ENCODE data around the gene SSH2. TPM values are rescaled to one million over a fixed set of nuclear protein-coding genes. Genes with fewer than 3 reads are reported as not detected.

SSH2 gene
- total and polyA plus RNA-seq, 2 of the 13 experiments (the other 11 are each of a cell fraction or from before 2014, with no cell fraction given), result 6.0 to 6.4 TPM

- TF ChIP-seq RXRB (CRISPR knock-in tag; IDR thresholded peaks at IDR 0.05; ENCODE audit: borderline replicate concordance) (no peak), ZNF441 (CRISPR knock-in tag; IDR thresholded peaks at IDR 0.05; ENCODE audit: borderline replicate concordance) (peak; percentile 85; the same call in 1 of the 2 replicates), ZNF746 (CRISPR knock-in tag; IDR thresholded peaks at IDR 0.05) (peak; percentile 36; the same call in 1 of the 2 replicates), GMEB2 (CRISPR knock-in tag; IDR thresholded peaks at IDR 0.05; ENCODE audit: low read depth) (no peak), ATF5 (CRISPR knock-in tag; IDR thresholded peaks at IDR 0.05; ENCODE audit: low read depth) (no peak), KMT2B (CRISPR knock-in tag; IDR thresholded peaks at IDR 0.05) (no peak), ZNF142 (CRISPR knock-in tag; IDR thresholded peaks at IDR 0.05) (no peak), ZNF362 (CRISPR knock-in tag; IDR thresholded peaks at IDR 0.05; ENCODE audit: borderline replicate concordance) (no peak), SP2 (CRISPR knock-in tag; IDR thresholded peaks at IDR 0.05) (no peak), ZNF17 (CRISPR knock-in tag; IDR thresholded peaks at IDR 0.05) (no peak), ZBTB2 (CRISPR knock-in tag; IDR thresholded peaks at IDR 0.05; ENCODE audit: low read depth) (no peak), ZXDC (CRISPR knock-in tag; IDR thresholded peaks at IDR 0.05) (no peak), ZNF772 (CRISPR knock-in tag; IDR thresholded peaks at IDR 0.05) (no peak)
Measured at GRCh38 chr17:29615492-29616299, 314.3 kb downstream of the SSH2 start (continued).

Measured in HepG2 (cell line).